MG63 (cell line): Measurements from ENCODE around the gene SLC41A3. TPM values are rescaled to one million over a fixed set of nuclear protein-coding genes. Genes with fewer than 3 reads are reported as not detected.
"Not testable (repeated sequence)": the region's sequence is repeated elsewhere in the genome, so short reads cannot be mapped to it uniquely, and the experiment has no call there.

ENCODE experiments used
- DNase-seq: peaks from one replicate; pipeline ENCODE4 v3.0.0-alpha.2; 2020
- H3K27me3 ChIP-seq: fragments of 250-450 bp; sonication (Bioruptor Pico); 2 replicates; pipeline ENCODE4 v1.5.1; 2020; ENCODE audit warnings: mild to moderate bottlenecking, moderate library complexity
- H3K36me3 ChIP-seq: fragments of 250-450 bp; sonication (Bioruptor Pico); 2 replicates; pipeline ENCODE4 v1.5.1; 2020; ENCODE audit warnings: mild to moderate bottlenecking, moderate library complexity
- H3K4me3 ChIP-seq: fragments of 250-450 bp; sonication (Bioruptor Pico); 2 replicates; pipeline ENCODE4 v1.5.1; 2020; ENCODE audit warnings: mild to moderate bottlenecking, moderate library complexity
- H3K9me3 ChIP-seq: fragments of 250-450 bp; sonication (Bioruptor Pico); 2 replicates; pipeline ENCODE4 v1.5.1; 2020; ENCODE audit warnings: mild to moderate bottlenecking, moderate library complexity
- total RNA-seq: library from RNA; depleted of rRNA; stranded (reverse); fragments of >200 nt; shearing (Covaris generic); gene quantifications from 2 replicates; pipeline ENCODE4 v1.2.3, GENCODE V29; 2014; ENCODE audit warnings: low replicate concordance

Gene SLC41A3
- total RNA-seq, 1 experiment from 2014 or later: 55.6 TPM

- Histone ChIP-seq H3K27me3 (no peaks in the 10 kb centered on the region), H3K4me3 (no peak overlapping the region), H3K9me3 (no peaks in the 10 kb centered on the region; the same call in 1 of the 2 replicates), H3K36me3 (no peaks in the 10 kb centered on the region)
- DNase-seq: no peak
These were observed 29.9 kb downstream of the SLC41A3 start for GRCh38 chr3:126053949-126054569.

DNA sequence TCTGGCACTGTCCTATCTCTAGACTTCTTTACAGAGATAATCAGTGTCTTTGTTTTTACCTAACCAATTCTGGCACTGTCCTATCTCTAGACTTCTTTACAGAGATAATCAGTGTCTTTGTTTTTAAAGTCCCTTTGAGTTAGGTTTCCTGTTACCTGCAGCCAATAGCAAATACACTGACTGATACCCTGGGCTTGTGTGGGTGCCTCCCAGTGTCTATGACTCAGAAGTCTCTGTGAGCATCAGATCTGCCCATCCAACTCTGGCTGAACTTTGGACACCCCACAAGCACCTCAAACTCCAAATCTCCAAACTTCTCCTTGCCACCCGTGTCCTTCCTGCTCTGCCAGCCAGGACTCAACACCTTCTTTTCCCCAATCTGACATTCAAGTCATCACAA lies 30.4 kb downstream of the SLC41A3 start:
- Histone ChIP-seq H3K9me3 (no peaks in the 10 kb centered on the region; the same call in 1 of the 2 replicates), H3K27me3 (no peaks in the 10 kb centered on the region), H3K36me3 (no peaks in the 10 kb centered on the region), H3K4me3 (no peak overlapping the region)
- no peak for DNase-seq

DNA sequence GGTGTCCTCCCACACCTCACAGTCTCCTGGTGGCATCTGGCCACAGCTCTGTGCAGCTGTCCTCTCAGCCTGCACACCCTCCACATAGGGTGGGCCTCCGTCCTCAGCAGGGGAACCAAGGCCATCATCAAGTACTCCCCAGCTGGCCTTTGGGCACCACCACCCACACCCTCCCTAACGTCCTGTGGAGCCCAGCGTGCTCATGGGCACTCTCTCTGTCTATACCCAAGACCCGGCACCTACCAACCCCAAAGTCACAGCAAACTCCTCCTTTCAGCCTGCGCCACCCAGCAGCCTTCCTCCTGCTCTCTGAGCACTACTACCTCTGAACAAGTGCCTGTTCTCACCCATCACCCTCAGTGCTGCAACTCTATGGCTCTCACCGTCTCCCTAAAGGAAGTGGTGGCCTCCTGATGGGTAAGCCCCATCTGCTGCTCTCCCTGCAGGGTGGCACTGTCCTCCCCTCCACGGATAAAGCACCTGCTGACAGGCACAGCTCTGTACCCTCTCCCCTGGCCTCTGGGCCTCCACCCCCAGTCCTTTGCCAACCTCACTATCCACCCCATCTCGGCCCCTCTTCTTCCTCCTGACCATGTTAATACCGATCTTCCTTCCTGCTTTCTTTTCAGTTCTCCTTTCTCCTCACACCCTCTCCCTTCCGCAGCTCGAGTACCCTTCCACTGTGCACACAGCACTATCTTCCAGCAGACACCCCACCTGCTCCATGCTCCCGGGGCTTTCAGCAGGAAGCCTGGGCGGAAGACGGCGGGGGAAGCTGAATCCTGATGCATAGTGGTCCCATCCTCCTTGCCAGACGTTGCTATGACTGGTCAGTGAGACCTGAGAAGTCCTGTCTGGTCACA lies 31.5 kb downstream of the SLC41A3 start:
- Histone ChIP-seq H3K27me3 (no peaks in the 10 kb centered on the region), H3K36me3 (no peaks in the 10 kb centered on the region), H3K9me3 (no peaks in the 10 kb centered on the region; the same call in 1 of the 2 replicates), H3K4me3 (no peak overlapping the region)
- no peak for DNase-seq

DNA sequence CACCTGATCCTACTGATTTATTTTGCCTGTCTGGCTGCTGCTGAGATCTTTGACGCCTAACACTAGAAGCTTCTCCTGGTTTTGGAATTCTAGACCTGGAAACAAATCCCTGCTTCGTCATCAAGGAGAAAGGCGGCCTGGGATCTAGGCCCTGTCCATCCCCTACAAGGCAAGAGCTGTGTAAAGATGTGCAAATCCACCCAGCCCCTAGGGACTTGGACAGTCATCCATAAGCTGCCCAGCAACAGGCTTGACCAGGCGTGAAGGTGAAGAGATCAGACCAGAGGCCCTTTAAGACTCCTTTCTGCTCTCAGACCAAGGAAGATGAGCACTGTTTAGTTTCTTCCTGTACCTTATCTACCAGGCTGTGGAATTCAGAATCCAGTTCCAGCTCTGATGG lies 32.2 kb downstream of the SLC41A3 start:
- Histone ChIP-seq H3K36me3 (no peaks in the 10 kb centered on the region), H3K27me3 (no peaks in the 10 kb centered on the region), H3K9me3 (no peaks in the 10 kb centered on the region; the same call in 1 of the 2 replicates), H3K4me3 (no peak overlapping the region)
- no peak for DNase-seq

- Histone ChIP-seq H3K4me3 (no peak overlapping the region), H3K27me3 (no peaks in the 10 kb centered on the region), H3K36me3 (no peaks in the 10 kb centered on the region), H3K9me3 (no peaks in the 10 kb centered on the region; the same call in 1 of the 2 replicates)
- no peak for DNase-seq
These were observed 32.7 kb downstream of the SLC41A3 start for GRCh38 chr3:126051234-126051633.

DNA sequence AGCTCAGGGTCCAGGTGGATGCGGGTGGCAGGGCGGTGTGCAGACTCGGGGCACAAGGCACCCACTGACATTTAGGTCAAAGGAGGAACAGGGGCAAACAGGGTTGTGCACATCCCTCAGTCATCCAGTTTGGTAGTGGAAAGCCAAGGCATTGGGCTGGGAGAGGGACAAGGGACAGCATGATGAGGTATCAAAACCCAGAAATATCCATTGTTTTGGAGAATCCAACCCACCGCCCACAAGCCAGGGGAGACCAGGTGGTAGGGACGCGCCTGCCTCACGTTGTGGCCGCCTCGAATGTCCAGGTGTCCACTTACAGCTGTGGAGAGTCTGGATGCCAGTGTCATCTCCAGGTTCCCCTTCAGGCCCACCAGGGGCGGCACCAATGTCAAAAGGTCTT lies 33.3 kb downstream of the SLC41A3 start:
- DNase-seq: no peak
- no peaks in the 10 kb centered on the region for H3K36me3 ChIP-seq
- no peak overlapping the region for H3K4me3 ChIP-seq
- H3K9me3 ChIP-seq: no peaks in the 10 kb centered on the region; the same call in 1 of the 2 replicates
- H3K27me3 ChIP-seq: no peaks in the 10 kb centered on the region

- Histone ChIP-seq H3K36me3 (no peaks in the 10 kb centered on the region), H3K9me3 (no peaks in the 10 kb centered on the region; the same call in 1 of the 2 replicates), H3K27me3 (no peaks in the 10 kb centered on the region), H3K4me3 (no peak overlapping the region)
- no peak for DNase-seq
These were observed 33.9 kb downstream of the SLC41A3 start for GRCh38 chr3:126050050-126050392.

- no peaks in the 10 kb centered on the region for H3K27me3 ChIP-seq
- H3K4me3 ChIP-seq: no peak overlapping the region
- H3K9me3 ChIP-seq: no peaks in the 10 kb centered on the region; the same call in 1 of the 2 replicates
- DNase-seq: no peak
- H3K36me3 ChIP-seq: no peaks in the 10 kb centered on the region
These were observed 34.5 kb downstream of the SLC41A3 start for GRCh38 chr3:126049289-126050049.

DNA sequence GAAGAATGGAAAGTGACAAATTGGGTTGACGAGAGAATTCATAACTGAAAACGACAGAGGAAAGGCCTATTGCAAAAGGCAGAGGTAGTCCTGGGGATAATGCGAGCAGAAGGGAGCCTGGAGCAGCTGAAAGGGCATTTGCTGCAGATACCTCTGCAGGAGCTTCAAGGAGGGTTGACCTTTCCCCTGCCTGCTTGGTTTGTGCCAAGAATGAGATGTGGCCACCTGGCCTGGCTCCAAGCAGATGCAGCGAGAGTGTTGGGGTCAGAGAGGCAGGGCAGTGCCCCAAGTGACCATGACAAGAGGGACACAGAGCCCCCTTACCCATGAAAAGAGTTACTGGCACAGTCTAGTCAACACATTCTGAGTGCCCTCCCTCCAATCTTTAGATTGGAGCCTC lies 43.5 kb downstream of the SLC41A3 start:
- no peak overlapping the region for H3K4me3 ChIP-seq
- no peaks in the 10 kb centered on the region for H3K36me3 ChIP-seq
- H3K27me3 ChIP-seq: no peaks in the 10 kb centered on the region
- peaks cover 2% of the 10 kb centered on the region for H3K9me3 ChIP-seq
- no peak for DNase-seq

DNA sequence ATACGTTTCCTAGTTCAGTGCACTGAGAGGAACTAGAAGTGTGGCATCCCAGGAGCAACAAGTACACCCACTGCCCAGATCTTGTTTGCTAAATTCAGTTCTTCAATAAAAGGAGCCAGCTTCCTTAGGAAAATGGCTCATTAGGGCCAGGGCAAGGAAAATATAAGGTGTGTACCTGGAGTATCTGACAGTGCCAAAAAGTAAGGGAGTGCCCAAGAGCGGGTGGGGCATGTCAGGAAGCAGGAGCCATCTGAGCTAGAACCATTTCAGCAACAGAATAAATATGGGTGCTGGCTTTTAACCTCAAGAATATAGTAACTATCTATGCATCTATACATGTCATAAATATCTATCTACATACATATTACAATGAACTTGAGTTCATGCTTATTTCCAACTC lies 44.1 kb downstream of the SLC41A3 start:
- no peak overlapping the region for H3K4me3 ChIP-seq
- DNase-seq: no peak
- no peaks in the 10 kb centered on the region for H3K36me3 ChIP-seq
- peaks cover 2% of the 10 kb centered on the region for H3K9me3 ChIP-seq
- no peaks in the 10 kb centered on the region for H3K27me3 ChIP-seq

GRCh38 chr3:126038791-126039190 lies 45.1 kb downstream of the SLC41A3 start:
- not testable (repeated sequence) for H3K27me3 ChIP-seq, DNase-seq, H3K4me3 ChIP-seq, H3K36me3 ChIP-seq, H3K9me3 ChIP-seq

GRCh38 chr3:126036056-126036549 lies 47.8 kb downstream of the SLC41A3 start:
- no peak for DNase-seq
- Histone ChIP-seq H3K36me3 (no peaks in the 10 kb centered on the region), H3K9me3 (peaks cover 2% of the 10 kb centered on the region; the same call in 1 of the 2 replicates), H3K27me3 (no peaks in the 10 kb centered on the region), H3K4me3 (no peak overlapping the region)

DNA sequence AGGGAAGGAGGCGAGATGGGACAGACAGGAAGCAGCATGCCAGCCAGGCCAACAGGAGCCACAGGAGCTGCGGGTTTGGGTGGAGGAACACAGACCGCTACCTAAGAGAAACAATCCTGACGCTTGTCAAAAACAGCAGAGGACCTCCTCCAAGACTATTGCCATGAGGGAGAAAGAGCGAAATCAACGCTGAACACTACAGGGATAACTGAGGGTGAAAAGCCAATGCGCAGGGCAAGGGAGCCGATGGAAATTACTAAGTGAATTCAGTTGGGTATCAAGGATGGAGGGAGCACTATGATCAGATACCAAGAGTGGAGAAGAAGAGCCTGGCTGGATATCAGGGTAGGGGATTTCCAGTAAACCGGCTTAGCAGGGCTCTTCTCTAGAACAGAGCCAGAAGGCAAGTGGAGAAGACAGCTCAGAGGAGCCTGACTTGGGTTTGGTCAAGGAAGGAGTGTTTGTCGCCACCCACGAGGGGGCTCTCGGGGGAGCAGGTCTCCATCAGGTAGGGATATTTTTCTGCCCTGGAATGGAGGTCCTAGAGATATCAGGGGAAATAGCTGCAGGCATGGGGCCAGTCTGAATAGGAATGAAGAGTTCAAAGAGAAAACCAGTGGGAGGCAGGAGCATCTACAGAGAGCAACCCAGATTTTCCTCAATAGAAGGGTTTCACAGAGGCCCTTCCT lies 48.4 kb downstream of the SLC41A3 start:
- H3K9me3 ChIP-seq: peaks cover 2% of the 10 kb centered on the region; the same call in 1 of the 2 replicates
- H3K4me3 ChIP-seq: no peak overlapping the region
- H3K27me3 ChIP-seq: no peaks in the 10 kb centered on the region
- no peaks in the 10 kb centered on the region for H3K36me3 ChIP-seq
- DNase-seq: no peak

DNA sequence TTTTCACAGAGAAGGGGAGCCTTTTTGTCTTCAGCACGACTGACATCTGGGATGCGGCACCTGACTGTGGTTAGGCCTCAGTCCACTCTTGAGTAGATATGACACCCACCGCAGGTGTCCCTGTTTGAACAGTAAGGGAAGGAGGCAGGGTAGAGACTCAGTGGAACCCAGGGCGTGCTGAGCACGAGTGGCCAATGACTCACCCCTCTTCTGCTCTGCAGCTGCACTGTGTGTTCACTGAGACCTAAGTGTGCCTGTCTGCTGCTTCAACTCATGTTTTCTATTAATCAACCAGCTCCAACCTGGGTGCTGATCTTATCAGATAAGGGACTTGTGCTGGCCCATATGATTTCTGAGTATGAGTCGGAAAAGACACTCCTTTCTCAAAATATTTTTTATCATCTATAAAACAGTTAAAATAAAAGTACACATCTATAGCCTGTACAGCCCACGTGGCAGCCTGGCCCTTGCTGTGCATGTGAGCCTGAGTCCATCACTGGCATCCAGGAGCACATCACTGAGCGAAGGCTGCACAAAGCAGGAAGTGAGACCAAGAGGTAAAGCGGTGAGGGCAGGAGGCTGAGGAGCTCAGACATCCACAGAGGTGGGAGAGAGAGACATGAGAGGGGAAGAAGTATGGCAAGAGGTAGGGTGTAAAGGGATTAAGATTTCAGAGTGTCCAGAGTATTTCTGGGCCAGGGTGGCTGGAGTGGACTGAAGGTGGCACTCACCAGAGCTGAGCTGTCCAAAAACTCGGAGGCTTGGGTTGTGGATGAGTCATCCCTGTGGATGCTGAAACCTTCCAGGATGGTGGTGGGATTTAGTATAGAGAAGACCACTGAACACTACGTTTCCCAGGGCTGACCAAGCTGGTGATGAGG lies 49.2 kb downstream of the SLC41A3 start:
- no peak for DNase-seq
- Histone ChIP-seq H3K4me3 (no peak overlapping the region), H3K9me3 (peaks cover 2% of the 10 kb centered on the region; the same call in 1 of the 2 replicates), H3K36me3 (no peaks in the 10 kb centered on the region), H3K27me3 (no peaks in the 10 kb centered on the region)

- H3K9me3 ChIP-seq: peaks cover 5% of the 10 kb centered on the region; the same call in 1 of the 2 replicates
- no peaks in the 10 kb centered on the region for H3K36me3 ChIP-seq
- H3K27me3 ChIP-seq: no peaks in the 10 kb centered on the region
- DNase-seq: no peak
- H3K4me3 ChIP-seq: no peak overlapping the region
These were observed 50.2 kb downstream of the SLC41A3 start for GRCh38 chr3:126033765-126034164.
